Measurements from ENCODE around the gene THOC5. TPM values are rescaled to one million over a fixed set of nuclear protein-coding genes. Genes with fewer than 3 reads are reported as not detected.

Gene THOC5
- 126 and 148 TPM in 2 replicates for total RNA-seq (2014; rRNA removed; shearing (Covaris generic))

DNA sequence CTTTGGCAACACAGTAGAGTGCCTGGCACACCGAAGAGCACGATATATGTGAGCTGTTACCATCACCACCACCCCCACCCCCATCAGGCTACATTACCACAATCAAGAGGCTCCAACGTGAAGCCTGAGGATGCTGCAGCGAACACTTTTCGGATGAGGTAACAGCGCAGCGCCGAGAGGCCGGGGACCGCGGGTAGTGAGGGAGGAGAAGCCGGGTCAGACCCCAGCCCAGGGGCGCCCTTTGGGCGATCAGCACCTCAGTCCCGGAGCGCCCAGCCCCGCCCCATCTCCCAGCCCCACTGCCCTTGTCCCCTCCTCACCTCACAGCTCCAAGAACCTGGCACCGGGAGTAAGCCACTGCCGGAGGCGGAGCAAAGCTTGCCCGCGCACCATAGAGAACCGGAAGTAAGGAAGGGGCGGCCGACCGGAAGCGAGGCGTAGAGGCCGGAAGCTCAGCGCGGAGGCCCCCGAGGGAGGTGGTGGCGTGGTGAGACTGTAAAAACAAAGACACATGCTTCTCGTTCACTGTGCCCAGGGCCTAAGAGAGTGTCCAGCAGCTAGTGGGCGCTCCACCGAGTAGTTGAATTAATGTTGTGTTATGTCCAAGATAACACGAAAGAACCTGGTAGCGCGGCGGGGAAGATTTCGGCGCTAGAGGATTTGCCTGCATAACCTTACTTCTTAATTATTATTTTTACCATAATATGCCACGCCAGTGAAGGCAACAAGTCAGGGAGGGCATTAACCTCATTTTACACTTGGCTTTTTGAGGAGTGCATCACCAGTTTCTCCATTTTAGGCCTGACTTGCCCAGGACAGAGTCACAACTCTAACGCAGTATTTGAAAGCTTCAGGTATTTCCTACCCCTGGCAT, at the start of gene THOC5:
THOC5 (minus strand) TSS at position 407 of the 874 bp plus-strand sequence. CDS start 4,610 bp downstream, outside the sequence.

DNA sequence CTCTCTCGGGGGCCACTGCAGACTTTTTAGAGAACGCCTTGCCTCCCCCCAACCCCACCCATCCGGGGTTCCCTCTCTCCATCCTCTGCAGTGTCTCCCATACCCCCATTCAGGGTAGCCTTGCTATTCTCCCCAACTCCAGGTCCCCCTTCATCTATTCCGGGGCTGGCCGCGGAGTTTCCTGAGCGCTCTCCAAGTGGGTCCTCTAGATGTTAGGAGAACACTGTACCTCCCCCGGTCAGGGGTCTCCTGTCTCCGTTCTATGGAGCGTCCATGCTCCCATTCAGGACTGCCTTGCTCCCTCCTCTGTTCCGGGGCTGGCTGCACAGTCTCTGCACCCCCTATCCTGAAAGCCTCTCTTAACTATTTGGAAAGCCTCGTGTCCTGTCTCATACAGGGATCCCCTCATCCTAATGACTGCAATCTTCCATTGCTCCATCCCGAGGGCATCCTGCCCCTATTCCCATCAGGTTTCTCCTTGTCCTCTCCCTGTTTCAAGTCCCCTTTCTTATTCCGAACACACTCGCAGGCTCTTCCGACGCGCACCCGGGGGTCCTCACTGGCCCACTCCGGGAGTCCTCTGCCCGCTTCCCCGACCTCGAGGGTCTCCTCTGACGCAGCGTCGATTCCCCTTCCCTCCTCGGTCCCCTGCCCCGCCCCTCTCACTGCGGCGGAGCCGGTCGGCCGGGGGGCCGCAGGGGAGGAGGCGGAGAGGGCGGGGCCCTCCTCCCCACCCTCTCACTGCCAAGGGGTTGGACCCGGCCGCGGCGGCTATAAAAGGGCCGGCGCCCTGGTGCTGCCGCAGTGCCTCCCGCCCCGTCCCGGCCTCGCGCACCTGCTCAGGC, 73.9 kb downstream of the THOC5 start, which contains the start of gene NEFH:
NEFH (plus strand) TSS at position 802 of the 845 bp plus-strand sequence. CDS start 45 bp downstream, outside the sequence.

Other genes with a start within 250 kb of the THOC5 start
- 7.9 and 11.0 TPM in 2 replicates for gene GAS2L1, start 247.1 kb downstream of the THOC5 start, total RNA-seq (2014; rRNA removed; shearing (Covaris generic))
- 0.57 and 0.88 TPM in 2 replicates for gene RASL10A, start 238.1 kb downstream of the THOC5 start, total RNA-seq (2014; rRNA removed; shearing (Covaris generic))
- gene AP1B1, start 165.2 kb downstream of the THOC5 start, total RNA-seq (2014; rRNA removed; shearing (Covaris generic)), result 56.7 and 61.7 TPM in 2 replicates
- gene RFPL1, start 115.2 kb downstream of the THOC5 start, total RNA-seq (2014; rRNA removed; shearing (Covaris generic)), result not detected in 2 replicates
- gene NEFH, start 73.5 kb downstream of the THOC5 start, total RNA-seq (2014; rRNA removed; shearing (Covaris generic)), result not detected in 2 replicates
- gene NIPSNAP1, start 27.4 kb upstream of the THOC5 start, total RNA-seq (2014; rRNA removed; shearing (Covaris generic)), result 85.7 and 98.8 TPM in 2 replicates
- 112 and 120 TPM in 2 replicates for gene NF2, start 49.9 kb upstream of the THOC5 start, total RNA-seq (2014; rRNA removed; shearing (Covaris generic))
- not detected in 2 replicates for gene CABP7, start 166.2 kb upstream of the THOC5 start, total RNA-seq (2014; rRNA removed; shearing (Covaris generic))
- gene ZMAT5, start 213.2 kb upstream of the THOC5 start, total RNA-seq (2014; rRNA removed; shearing (Covaris generic)), result 14.0 and 16.3 TPM in 2 replicates
- gene UQCR10, start 213.6 kb upstream of the THOC5 start, total RNA-seq (2014; rRNA removed; shearing (Covaris generic)), result 50.7 and 55.8 TPM in 2 replicates

All from A375 (cell line).